ENCODE measurements around the gene SCAF1.

- TF ChIP-seq POLR2AphosphoS5 (IDR thresholded peaks at IDR 0.05) (no peak), POLR2A (IDR thresholded peaks at IDR 0.05) (no peak), CTCF (IDR thresholded peaks at IDR 0.05) (no peak), EP300 (IDR thresholded peaks at IDR 0.05) (no peak)
Measured at GRCh38 chr19:49687566-49688316, 45.7 kb downstream of the SCAF1 start.

Measured in upper lobe of left lung (tissue), 4 donors.